CD14-positive monocyte (primary cell): ENCODE results near the gene TMEM114. TPM values are rescaled to one million over a fixed set of nuclear protein-coding genes. Genes with fewer than 3 reads are reported as not detected.
"Not testable (repeated sequence)": the region's sequence is repeated elsewhere in the genome, so short reads cannot be mapped to it uniquely, and the experiment has no call there.

Source experiments
- DNase-seq, 3 donors: peaks; one replicate each; pipeline ENCODE4 v3.0.0-alpha.2; 2011 to 2022
- H2AFZ ChIP-seq: 2 replicates; pipeline ENCODE4 v1.6.0; 2012; ENCODE audit warnings: mild to moderate bottlenecking, low read depth, low read length, inconsistent platforms; ENCODE audit not compliant: insufficient read depth, poor library complexity, severe bottlenecking
- H3K27ac ChIP-seq, 2 donors: 1 replicate in 1 of 2; 2 replicates in 1 of 2; pipeline ENCODE4 v1.5.1; 2012 to 2013; ENCODE audit warnings: low read length in 2 of 2, control low read depth in 1 of 2, inconsistent platforms in 1 of 2, low read depth in 1 of 2, mild to moderate bottlenecking in 1 of 2
- H3K27me3 ChIP-seq, 2 donors: one replicate each; pipeline versions ENCODE4 v1.6.0 to v1.6.1; 2011 to 2013; ENCODE audit warnings: low read length in 2 of 2; ENCODE audit not compliant: control insufficient read depth in 2 of 2, insufficient read depth in 2 of 2
- H3K36me3 ChIP-seq, 2 donors: replicated peaks in 1 of 2; 1 replicate in 1 of 2; 2 replicates in 1 of 2; pipeline versions ENCODE4 v1.5.1 to v1.6.1; 2012 to 2013; ENCODE audit warnings: low read length in 2 of 2, control low read depth in 1 of 2, inconsistent platforms in 1 of 2, mild to moderate bottlenecking in 1 of 2; ENCODE audit not compliant: insufficient read depth in 2 of 2, control insufficient read depth in 1 of 2
- H3K4me1 ChIP-seq, 2 donors: 1 replicate in 1 of 2; 2 replicates in 1 of 2; pipeline versions ENCODE4 v1.5.1 to v1.6.1; 2012 to 2013; ENCODE audit warnings: low read length in 2 of 2, control low read depth in 1 of 2, inconsistent platforms in 1 of 2, mild to moderate bottlenecking in 1 of 2, moderate library complexity in 1 of 2; ENCODE audit not compliant: insufficient read depth in 2 of 2, control insufficient read depth in 1 of 2
- H3K4me2 ChIP-seq: replicated peaks from 2 replicates; pipeline ENCODE3; 2012; ENCODE audit warnings: low read length, moderate library complexity, mild to moderate bottlenecking; ENCODE audit not compliant: poor library complexity, severe bottlenecking; ENCODE audit errors: extremely low read depth
- H3K4me3 ChIP-seq, 3 experiments: fragments of 200-600 bp in 1 of 3; sonication (generic) in 1 of 3; replicated peaks in 1 of 3; 1 replicate in 2 of 3; 2 replicates in 1 of 3; pipeline ENCODE4 v1.5.1; 2011 to 2013; ENCODE audit warnings: low read length in 3 of 3, mild to moderate bottlenecking in 3 of 3, control low read depth in 2 of 3, low read depth in 2 of 3, inconsistent platforms in 1 of 3, moderate library complexity in 1 of 3
- H3K79me2 ChIP-seq: 2 replicates; pipeline ENCODE4 v1.6.0; 2012; ENCODE audit warnings: mild to moderate bottlenecking, control low read depth, inconsistent platforms, low read length, moderate library complexity; ENCODE audit not compliant: insufficient read depth
- H3K9ac ChIP-seq: 2 replicates; pipeline ENCODE4 v1.6.0; 2017; ENCODE audit warnings: low read length, mild to moderate bottlenecking; ENCODE audit not compliant: insufficient read depth, poor library complexity, severe bottlenecking
- H3K9me3 ChIP-seq, 2 donors: replicated peaks in 1 of 2; 1 replicate in 1 of 2; 2 replicates in 1 of 2; pipeline versions ENCODE4 v1.5.1 to v1.6.1; 2012 to 2013; ENCODE audit warnings: low read length in 2 of 2, control low read depth in 1 of 2; ENCODE audit not compliant: control insufficient read depth in 1 of 2, insufficient read depth in 1 of 2
- H4K20me1 ChIP-seq: 2 replicates; pipeline ENCODE4 v1.6.0; 2012; ENCODE audit warnings: mild to moderate bottlenecking, low read length, control low read depth, moderate library complexity; ENCODE audit not compliant: insufficient read depth
- H3K27ac Mint-ChIP-seq, 7 donors: one replicate each; pipeline ENCODE4 v1.8.0; 2020; ENCODE audit warnings: mild to moderate bottlenecking in 7 of 7, mixed read lengths in 7 of 7, moderate library complexity in 6 of 7, inconsistent platforms in 2 of 7
- H3K27me3 Mint-ChIP-seq, 3 donors: one replicate each; pipeline ENCODE4 v1.8.0; 2021 to 2022; ENCODE audit warnings: low read depth in 3 of 3, mild to moderate bottlenecking in 3 of 3, mixed read lengths in 3 of 3, moderate library complexity in 3 of 3, inconsistent platforms in 1 of 3
- H3K36me3 Mint-ChIP-seq, 2 donors: one replicate each; pipeline ENCODE4 v1.8.0; 2020; ENCODE audit warnings: mixed read lengths in 2 of 2, inconsistent platforms in 1 of 2, mild to moderate bottlenecking in 1 of 2
- H3K4me1 Mint-ChIP-seq: one replicate; pipeline ENCODE4 v1.8.0; 2020; ENCODE audit warnings: mild to moderate bottlenecking, mixed read lengths
- H3K4me3 Mint-ChIP-seq, 2 donors: one replicate each; pipeline ENCODE4 v1.8.0; 2020; ENCODE audit warnings: mild to moderate bottlenecking in 2 of 2, mixed read lengths in 2 of 2, moderate library complexity in 1 of 2
- H3K9me3 Mint-ChIP-seq, 7 donors: one replicate each; pipeline ENCODE4 v1.8.0; 2020 to 2022; ENCODE audit warnings: mixed read lengths in 7 of 7, mild to moderate bottlenecking in 6 of 7, moderate library complexity in 6 of 7, inconsistent platforms in 2 of 7
- CTCF ChIP-seq: fragments of 200-600 bp; IDR thresholded peaks from one replicate; pipeline ENCODE4 v1.8.0; 2022; ENCODE audit warnings: antibody characterized with exemption, mild to moderate bottlenecking
- WGBS: methylation state at CpG from one replicate; pipeline ENCODE4 v1.1.5; 2013; ENCODE audit warnings: missing lambda C conversion rate; ENCODE audit not compliant: insufficient coverage; 5-methylcytosine and 5-hydroxymethylcytosine counted together
- intact Hi-C, 2 donors: fragments of 100-400 bp; cut with micrococcal nuclease; formaldehyde crosslinking; loops; one replicate each; pipeline versions ENCODE4 v1.15.0 to v1.15.1; 2023
- polyA plus RNA-seq, 3 donors: library from polyadenylated mRNA; depleted of rRNA in 1 of 3; unstranded in 2 of 3; stranded (reverse) in 1 of 3; fragments of 300-500 nt in 2 of 3; fragments of >200 nt in 1 of 3; fragmentation: Illumina TruSeq in 2 of 3; gene quantifications; 1 replicate in 2 of 3; 2 replicates in 1 of 3; pipeline ENCODE4 v1.2.3, GENCODE V29; 2012 to 2021

TMEM114 gene
- polyA plus RNA-seq, 3 donors = not detected

GRCh38 chr16:8571061-8571596, 19.2 kb downstream of the TMEM114 start:
- Histone ChIP-seq H3K79me2 (no peaks in the 10 kb centered on the region), H3K27ac (no peak overlapping the region), H3K4me2 (no peak overlapping the region), H3K27me3 (peaks cover 0 to 2% of the 10 kb centered on the region in 2 donors), H3K4me1 (no peaks in the 10 kb centered on the region), H3K9me3 (no peaks in the 10 kb centered on the region), H4K20me1 (no peaks in the 10 kb centered on the region), H3K36me3 (no peaks in the 10 kb centered on the region), H3K9ac (no peak overlapping the region), H2AFZ (no peak overlapping the region), H3K4me3 (no peak overlapping the region)
- Mint-ChIP-seq H3K27me3 (peaks cover 10 to 28% (median 11%) of the 10 kb centered on the region in 3 donors), H3K9me3 (peaks cover 0 to 6% (median 2%) of the 10 kb centered on the region in 7 donors), H3K27ac (peak overlapping the region in 3 of 7 donors; percentile 45 to 73 (median 65)), H3K4me3 (no peak overlapping the region), H3K4me1 (peaks cover 18% of the 10 kb centered on the region), H3K36me3 (no peaks in the 10 kb centered on the region)
- no peak for TF ChIP-seq CTCF
- peak in 2 of 3 donors; percentile 21 to 34 for DNase-seq
- intact Hi-C loops = loop anchor here in 1 of 2 donors (5.0 kb wide), 1 partner anchor 76 kb away; no protein-coding TSS in a partner anchor
- no CpG with 5 or more reads among the region's 6 CpGs for WGBS

GRCh38 chr16:8570393-8570792, 19.9 kb downstream of the TMEM114 start:
- not testable (repeated sequence) for H3K9me3 Mint-ChIP-seq, H2AFZ ChIP-seq, H3K4me3 Mint-ChIP-seq, H3K27me3 ChIP-seq, H3K4me1 ChIP-seq, H3K9ac ChIP-seq, H3K36me3 Mint-ChIP-seq, H3K79me2 ChIP-seq, H3K27ac ChIP-seq, H3K9me3 ChIP-seq, H3K4me2 ChIP-seq, H3K36me3 ChIP-seq, DNase-seq, H4K20me1 ChIP-seq, H3K4me3 ChIP-seq
- H3K27me3 Mint-ChIP-seq = peaks cover 6 to 25% (median 10%) of the 10 kb centered on the region in 3 donors
- intact Hi-C loops = loop anchor here in 1 of 2 donors (5.0 kb wide), 1 partner anchor 77 kb away; no protein-coding TSS in a partner anchor
- H3K27ac Mint-ChIP-seq = peak overlapping the region in 1 of 7 donors; percentile 19
- WGBS = 100% methylated on average over 3 of the region's 12 CpGs
- H3K4me1 Mint-ChIP-seq = peaks cover 18% of the 10 kb centered on the region
